Activated effector memory CD4-positive, alpha-beta T cell treated with anti-CD3 and anti-CD28 coated beads, Interleukin-2, amount 50 U/mL, for 16 hours (primary cell): Measurements from ENCODE around the gene IPPK.

Experiments
- DNase-seq: peaks from one replicate; pipeline ENCODE4 v3.0.0-alpha.2; 2020

Gene IPPK

GRCh38 chr9:92686954-92687353 is 17.0 kb upstream of the IPPK start:
- no peak for DNase-seq

- no peak for DNase-seq
Observed at GRCh38 chr9:92685022-92685421, 15.1 kb upstream of the IPPK start.

- no peak for DNase-seq
Observed at GRCh38 chr9:92682269-92682668, 12.3 kb upstream of the IPPK start.

GRCh38 chr9:92680166-92681119 is 10.5 kb upstream of the IPPK start:
- no peak for DNase-seq

- no peak for DNase-seq
Observed at GRCh38 chr9:92679413-92680165, 9.7 kb upstream of the IPPK start.

- DNase-seq: peak; percentile 61
Observed at GRCh38 chr9:92671323-92671722, 1.4 kb upstream of the IPPK start.

GRCh38 chr9:92669527-92669889 is 423 bp downstream of the IPPK start:
- peak; percentile 78 for DNase-seq

GRCh38 chr9:92668746-92669526 is 995 bp downstream of the IPPK start:
- peak; percentile 75 for DNase-seq

- peak; percentile 42 for DNase-seq
Observed at GRCh38 chr9:92666912-92667532, 2.9 kb downstream of the IPPK start.

GRCh38 chr9:92666236-92666635 is 3.7 kb downstream of the IPPK start:
- peak; percentile 60 for DNase-seq

GRCh38 chr9:92665836-92666235 is 4.1 kb downstream of the IPPK start:
- no peak for DNase-seq

GRCh38 chr9:92664394-92665152 is 5.4 kb downstream of the IPPK start:
- DNase-seq: peak; percentile 61

- no peak for DNase-seq
Observed at GRCh38 chr9:92663951-92664350, 6.0 kb downstream of the IPPK start.

- DNase-seq: peak; percentile 58
Observed at GRCh38 chr9:92663126-92663525, 6.8 kb downstream of the IPPK start.

- peak; percentile 31 for DNase-seq
Observed at GRCh38 chr9:92661743-92662142, 8.2 kb downstream of the IPPK start.

GRCh38 chr9:92661127-92661526 is 8.8 kb downstream of the IPPK start:
- DNase-seq: peak; percentile 37

GRCh38 chr9:92660266-92660665 is 9.7 kb downstream of the IPPK start:
- DNase-seq: peak; percentile 58

- DNase-seq: peak; percentile 38
Observed at GRCh38 chr9:92659601-92660000, 10.3 kb downstream of the IPPK start.

- DNase-seq: peak; percentile 60
Observed at GRCh38 chr9:92658611-92659010, 11.3 kb downstream of the IPPK start.

GRCh38 chr9:92658176-92658575 is 11.8 kb downstream of the IPPK start:
- DNase-seq: peak; percentile 31

GRCh38 chr9:92657296-92658094 is 12.4 kb downstream of the IPPK start:
- peak; percentile 59 for DNase-seq
